Loucy (cell line): ENCODE results near the gene ECSCR.

Experiments
- H2AFZ ChIP-seq: fragments of 200-600 bp; sonication (generic); 2 replicates; pipeline ENCODE4 v1.6.0; 2016; ENCODE audit warnings: antibody characterized with exemption, mild to moderate bottlenecking, low read length, moderate library complexity
- H3F3A ChIP-seq: fragments of 200-600 bp; 2 replicates; pipeline ENCODE4 v1.6.0; 2016; ENCODE audit warnings: antibody characterized with exemption, low read depth, mild to moderate bottlenecking
- H3K27me3 ChIP-seq: fragments of 200-600 bp; sonication (generic); 2 replicates; pipeline ENCODE4 v1.6.1; 2014; ENCODE audit warnings: low read length, mild to moderate bottlenecking; ENCODE audit not compliant: insufficient read depth, poor library complexity, severe bottlenecking
- H3K36me3 ChIP-seq: fragments of 200-600 bp; sonication (generic); 2 replicates; pipeline ENCODE4 v1.6.1; 2016; ENCODE audit warnings: low read length; ENCODE audit not compliant: insufficient read depth
- H3K4me1 ChIP-seq: fragments of 200-600 bp; sonication (generic); 2 replicates; pipeline ENCODE4 v1.5.1; 2014; ENCODE audit warnings: low read length, mild to moderate bottlenecking; ENCODE audit not compliant: insufficient read depth, poor library complexity, severe bottlenecking
- H3K4me2 ChIP-seq: fragments of 200-600 bp; sonication (generic); 2 replicates; pipeline ENCODE4 v1.6.0; 2014; ENCODE audit warnings: antibody characterized with exemption, low read length, low read depth, mild to moderate bottlenecking; ENCODE audit not compliant: poor library complexity, severe bottlenecking
- H3K4me3 ChIP-seq: fragments of 200-600 bp; sonication (generic); 2 replicates; pipeline ENCODE4 v1.5.1; 2014; ENCODE audit warnings: low read length, mild to moderate bottlenecking, mixed read lengths; ENCODE audit not compliant: poor library complexity, severe bottlenecking
- H3K79me2 ChIP-seq: fragments of 200-600 bp; sonication (generic); 2 replicates; pipeline ENCODE4 v1.6.1; 2014; ENCODE audit warnings: low read length; ENCODE audit not compliant: insufficient read depth
- H3K9ac ChIP-seq: fragments of 200-600 bp; sonication (generic); 2 replicates; pipeline ENCODE4 v1.6.0; 2014; ENCODE audit warnings: mild to moderate bottlenecking, low read depth, low read length, moderate library complexity; ENCODE audit not compliant: poor library complexity, severe bottlenecking
- H3K9me2 ChIP-seq: fragments of 200-600 bp; sonication (generic); replicated peaks from 2 replicates; pipeline ENCODE4 v1.6.1; 2016; ENCODE audit warnings: low read depth, low read length, mixed read lengths
- H3K9me3 ChIP-seq: fragments of 200-600 bp; sonication (generic); 2 replicates; pipeline ENCODE4 v1.6.1; 2014; ENCODE audit warnings: mild to moderate bottlenecking, antibody characterized with exemption, low read length, low read depth; ENCODE audit not compliant: insufficient read depth
- H4K20me1 ChIP-seq: fragments of 200-600 bp; sonication (generic); 2 replicates; pipeline ENCODE4 v1.6.0; 2014; ENCODE audit warnings: antibody characterized with exemption, low read length, mild to moderate bottlenecking; ENCODE audit not compliant: insufficient read depth, poor library complexity, severe bottlenecking
- EZH2phosphoT487 ChIP-seq: fragments of 200-600 bp; IDR thresholded peaks from 2 replicates; pipeline ENCODE4 v1.6.1; 2018; ENCODE audit warnings: antibody characterized with exemption, mild to moderate bottlenecking, moderate library complexity, borderline replicate concordance
- TF ChIP-seq, protein P1 (sequence below): fragments of 200-600 bp; sonication (generic); conservative IDR thresholded peaks from 2 replicates; pipeline ENCODE4 v1.5.1; 2014; ENCODE audit warnings: mild to moderate bottlenecking, antibody characterized with exemption, low read length

Gene ECSCR

DNA sequence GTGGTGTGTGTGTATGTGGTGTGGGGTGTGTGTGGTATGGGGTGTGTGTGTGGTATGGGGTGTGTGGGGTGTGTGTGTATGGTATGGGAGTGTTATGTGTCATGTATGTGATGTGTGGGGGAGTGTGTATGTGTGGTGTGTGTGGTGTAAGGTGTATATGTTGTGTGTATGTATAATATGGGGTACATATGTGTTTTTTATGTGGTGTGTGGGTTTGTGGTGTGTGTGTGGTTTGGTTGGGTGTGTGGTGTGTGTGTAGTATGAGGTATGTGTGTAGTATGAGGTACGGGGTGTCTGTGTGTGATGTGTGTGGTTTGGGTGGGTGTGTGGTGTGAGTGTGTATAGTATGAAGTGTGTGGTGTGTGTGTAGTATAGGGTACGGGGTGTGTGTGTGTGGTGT, 11.4 kb downstream of the ECSCR start:
- no peak for TF ChIP-seq EZH2phosphoT487
- TF ChIP-seq, protein P1, sequence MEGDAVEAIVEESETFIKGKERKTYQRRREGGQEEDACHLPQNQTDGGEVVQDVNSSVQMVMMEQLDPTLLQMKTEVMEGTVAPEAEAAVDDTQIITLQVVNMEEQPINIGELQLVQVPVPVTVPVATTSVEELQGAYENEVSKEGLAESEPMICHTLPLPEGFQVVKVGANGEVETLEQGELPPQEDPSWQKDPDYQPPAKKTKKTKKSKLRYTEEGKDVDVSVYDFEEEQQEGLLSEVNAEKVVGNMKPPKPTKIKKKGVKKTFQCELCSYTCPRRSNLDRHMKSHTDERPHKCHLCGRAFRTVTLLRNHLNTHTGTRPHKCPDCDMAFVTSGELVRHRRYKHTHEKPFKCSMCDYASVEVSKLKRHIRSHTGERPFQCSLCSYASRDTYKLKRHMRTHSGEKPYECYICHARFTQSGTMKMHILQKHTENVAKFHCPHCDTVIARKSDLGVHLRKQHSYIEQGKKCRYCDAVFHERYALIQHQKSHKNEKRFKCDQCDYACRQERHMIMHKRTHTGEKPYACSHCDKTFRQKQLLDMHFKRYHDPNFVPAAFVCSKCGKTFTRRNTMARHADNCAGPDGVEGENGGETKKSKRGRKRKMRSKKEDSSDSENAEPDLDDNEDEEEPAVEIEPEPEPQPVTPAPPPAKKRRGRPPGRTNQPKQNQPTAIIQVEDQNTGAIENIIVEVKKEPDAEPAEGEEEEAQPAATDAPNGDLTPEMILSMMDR = no peak

DNA sequence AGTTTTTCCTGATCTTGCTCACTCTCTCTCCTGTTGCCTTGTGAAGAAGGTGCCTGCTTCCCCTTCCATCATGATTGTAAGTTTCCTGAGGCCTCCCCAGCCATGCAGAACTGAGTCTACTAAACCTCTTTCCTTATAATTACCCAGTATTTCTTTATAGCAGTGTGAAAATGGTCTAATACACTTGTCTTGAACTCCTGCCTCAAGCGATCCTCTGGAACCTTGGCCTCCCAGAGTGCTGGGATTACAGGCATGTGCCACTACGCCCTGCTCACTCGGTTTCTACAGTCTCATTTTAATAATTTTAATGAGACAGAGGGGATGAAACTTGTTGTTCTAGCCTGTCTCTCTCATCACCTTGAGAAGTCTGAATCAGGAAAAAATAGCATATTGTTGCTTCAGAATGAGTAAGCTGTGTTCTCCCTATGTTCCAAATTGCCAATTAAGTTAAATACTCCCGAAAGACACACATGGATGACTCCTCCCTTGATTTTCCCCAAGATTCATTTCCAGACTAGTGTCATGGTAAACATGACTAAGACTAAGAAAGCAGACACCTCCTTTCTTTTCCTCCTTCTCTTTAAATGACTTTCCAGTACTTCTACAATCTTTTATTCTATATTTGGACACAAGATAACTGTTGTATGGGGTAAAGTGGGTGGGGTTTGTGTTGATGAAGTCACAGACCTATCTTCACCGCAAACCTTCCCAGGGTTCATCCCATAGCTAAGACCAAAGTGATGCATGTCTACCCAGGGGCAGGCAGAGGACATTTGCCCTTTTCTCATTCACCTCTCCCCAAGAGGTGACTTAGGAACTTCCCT, 15.4 kb downstream of the ECSCR start:
- Histone ChIP-seq H3K36me3 (no peaks in the 10 kb centered on the region), H3K27me3 (no peaks in the 10 kb centered on the region), H3K9me2 (no peaks in the 10 kb centered on the region), H3K4me1 (peaks cover 25% of the 10 kb centered on the region), H3K4me2 (no peak overlapping the region), H4K20me1 (no peaks in the 10 kb centered on the region), H3K9ac (no peak overlapping the region), H2AFZ (no peak overlapping the region), H3K79me2 (no peaks in the 10 kb centered on the region), H3F3A (no peaks in the 10 kb centered on the region), H3K9me3 (no peaks in the 10 kb centered on the region), H3K4me3 (no peak overlapping the region)
- TF ChIP-seq, protein P1 = no peak
- no peak for TF ChIP-seq EZH2phosphoT487

More for the DNA sequence above, 11.4 kb downstream of the ECSCR start:
- Histone ChIP-seq H3K4me2 (no peak overlapping the region), H3F3A (no peaks in the 10 kb centered on the region), H3K4me3 (no peak overlapping the region), H3K9ac (no peak overlapping the region), H3K79me2 (no peaks in the 10 kb centered on the region), H4K20me1 (no peaks in the 10 kb centered on the region), H3K4me1 (peaks cover 8% of the 10 kb centered on the region), H2AFZ (no peak overlapping the region), H3K27me3 (no peaks in the 10 kb centered on the region), H3K9me3 (no peaks in the 10 kb centered on the region), H3K9me2 (no peaks in the 10 kb centered on the region), H3K36me3 (no peaks in the 10 kb centered on the region)

DNA sequence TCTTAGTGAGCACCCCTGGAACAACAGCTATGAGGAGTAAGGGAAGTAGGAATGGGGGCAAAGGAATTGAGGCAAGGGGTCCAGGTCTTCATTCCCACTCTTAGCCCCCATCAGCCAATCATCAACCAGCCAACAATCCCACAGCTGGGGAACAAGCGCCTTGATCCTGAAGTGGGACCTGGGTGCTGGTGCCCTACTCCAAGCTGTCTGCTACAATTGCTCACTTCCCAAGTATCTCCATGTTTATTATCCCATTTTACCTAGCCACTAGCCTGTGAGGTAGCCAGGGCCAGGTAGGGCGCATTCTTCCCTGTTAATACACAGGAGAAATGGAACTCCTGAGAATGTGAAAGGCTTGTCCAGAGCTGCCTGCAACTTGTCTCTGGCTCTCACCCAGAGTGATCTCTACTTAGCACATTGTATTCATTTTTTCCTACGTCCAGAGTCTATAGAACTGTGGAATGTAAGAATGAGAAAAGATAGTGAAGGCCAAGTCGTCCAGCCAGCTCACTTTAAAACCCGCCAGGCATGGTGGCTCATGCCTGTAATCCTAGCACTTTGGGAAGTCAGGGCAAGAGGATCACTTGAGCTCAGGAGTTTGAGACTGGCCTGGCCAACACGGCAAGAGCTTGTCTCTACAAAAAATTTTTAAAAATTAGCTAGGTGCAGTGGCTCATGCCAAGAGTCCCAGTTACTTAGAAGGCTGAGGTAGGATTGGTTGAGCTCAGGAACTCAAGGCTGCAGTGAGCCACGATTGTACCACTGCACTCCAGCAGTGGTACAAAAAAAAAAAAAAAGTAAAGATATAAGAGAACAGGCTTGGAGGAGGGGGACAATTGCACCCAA, 17.0 kb downstream of the ECSCR start:
- Histone ChIP-seq H3F3A (no peaks in the 10 kb centered on the region), H3K4me2 (no peak overlapping the region), H3K36me3 (no peaks in the 10 kb centered on the region), H3K79me2 (no peaks in the 10 kb centered on the region), H3K9ac (no peak overlapping the region), H3K9me2 (no peaks in the 10 kb centered on the region), H3K9me3 (no peaks in the 10 kb centered on the region), H3K4me1 (peaks cover 25% of the 10 kb centered on the region), H3K27me3 (no peaks in the 10 kb centered on the region), H2AFZ (no peak overlapping the region), H3K4me3 (no peak overlapping the region), H4K20me1 (no peaks in the 10 kb centered on the region)
- TF ChIP-seq, protein P1 = no peak
- no peak for TF ChIP-seq EZH2phosphoT487
